Activated CD8-positive, alpha-beta T cell treated with anti-CD3 and anti-CD28 coated beads for 36 hours (primary cell): ENCODE measurements around the gene BHLHE23. TPM values are rescaled to one million over a fixed set of nuclear protein-coding genes. Genes with fewer than 3 reads are reported as not detected.

Experiments used
- ATAC-seq: fragments of 200-7000 bp; cut with Tn5 transposase; one replicate; pipeline ENCODE4 v1.10.0; 2021; ENCODE audit warnings: mild to moderate bottlenecking, moderate library complexity
- CTCF ChIA-PET: fragments of 350-600 bp; sonication (Branson Sonifier 250); formaldehyde crosslinking; loops from one replicate; lab custom pipeline; 2021; ENCODE audit warnings: antibody characterized with exemption; lab: Charles Lee
- POLR2A ChIA-PET: fragments of 350-600 bp; sonication (Branson Sonifier 250); formaldehyde crosslinking; loops from one replicate; lab custom pipeline; 2021; ENCODE audit warnings: antibody characterized with exemption; lab: Charles Lee
- DNase-seq: peaks from one replicate; pipeline ENCODE4 v3.0.0-alpha.2; 2020
- H3K27ac Mint-ChIP-seq: one replicate; pipeline ENCODE4 v1.8.0; 2021; ENCODE audit warnings: mild to moderate bottlenecking, mixed read lengths
- H3K27me3 Mint-ChIP-seq: one replicate; pipeline ENCODE4 v1.8.0; 2021; ENCODE audit warnings: mixed read lengths
- H3K36me3 Mint-ChIP-seq: one replicate; pipeline ENCODE4 v1.8.0; 2021; ENCODE audit warnings: low read depth, mixed read lengths
- H3K4me1 Mint-ChIP-seq: one replicate; pipeline ENCODE4 v1.8.0; 2021; ENCODE audit warnings: low read depth, mixed read lengths
- H3K4me3 Mint-ChIP-seq: one replicate; pipeline ENCODE4 v1.8.0; 2021; ENCODE audit warnings: mild to moderate bottlenecking, moderate library complexity, mixed read lengths
- H3K9me3 Mint-ChIP-seq: one replicate; pipeline ENCODE4 v1.8.0; 2021; ENCODE audit warnings: mixed read lengths
- CTCF ChIP-seq: fragments of 200-600 bp; IDR thresholded peaks from one replicate; pipeline ENCODE4 v1.8.0; 2022; ENCODE audit warnings: antibody characterized with exemption, mild to moderate bottlenecking
- intact Hi-C: fragments of 100-400 bp; cut with micrococcal nuclease; formaldehyde crosslinking; loops from one replicate; pipeline ENCODE4 v1.10.0; 2022
- total RNA-seq, 2 experiments: library from RNA; stranded (reverse); gene quantifications; one replicate each; pipeline ENCODE4 v1.2.3, GENCODE V29; 2021

The BHLHE23 gene
- total RNA-seq, 2 experiments from 2014 or later, result not detected

- Mint-ChIP-seq H3K27ac (no peak overlapping the region), H3K36me3 (no peaks in the 10 kb centered on the region), H3K4me1 (peaks cover 14% of the 10 kb centered on the region), H3K4me3 (no peak overlapping the region), H3K9me3 (no peaks in the 10 kb centered on the region), H3K27me3 (peaks cover 59% of the 10 kb centered on the region)
- ATAC-seq, result no peak
- no peak for DNase-seq
- ChIA-PET CTCF (interaction anchor here (1.5 to 2.7 kb wide), 2 partner anchors 8 to 102 kb away, joined by 4 to 7 read pairs; no protein-coding TSS in a partner anchor), POLR2A (no interaction called here)
- TF ChIP-seq CTCF, result no peak
- intact Hi-C loops, result no loop called here
Measured at GRCh38 chr20:63003546-63003945, 3.2 kb downstream of the BHLHE23 start.

GRCh38 chr20:63002511-63002910, 4.3 kb downstream of the BHLHE23 start:
- intact Hi-C loops, result no loop called here
- POLR2A ChIA-PET, result no interaction called here
- TF ChIP-seq CTCF, result no peak
- H3K4me3 Mint-ChIP-seq, result no peak overlapping the region
- peaks cover 10% of the 10 kb centered on the region for H3K4me1 Mint-ChIP-seq
- no peaks in the 10 kb centered on the region for H3K9me3 Mint-ChIP-seq
- no peaks in the 10 kb centered on the region for H3K36me3 Mint-ChIP-seq
- DNase-seq (no peak), ATAC-seq (no peak)
- CTCF ChIA-PET, result no interaction called here
- H3K27me3 Mint-ChIP-seq, result peaks cover 51% of the 10 kb centered on the region
- no peak overlapping the region for H3K27ac Mint-ChIP-seq

GRCh38 chr20:63000958-63001357, 5.8 kb downstream of the BHLHE23 start:
- Mint-ChIP-seq H3K27ac (no peak overlapping the region), H3K9me3 (no peaks in the 10 kb centered on the region), H3K4me3 (no peak overlapping the region), H3K27me3 (peaks cover 52% of the 10 kb centered on the region), H3K4me1 (peaks cover 10% of the 10 kb centered on the region), H3K36me3 (no peaks in the 10 kb centered on the region)
- TF ChIP-seq CTCF, result no peak
- DNase-seq (no peak), ATAC-seq (no peak)
- POLR2A ChIA-PET, result no interaction called here
- intact Hi-C loops, result no loop called here
- CTCF ChIA-PET, result no interaction called here

DNA sequence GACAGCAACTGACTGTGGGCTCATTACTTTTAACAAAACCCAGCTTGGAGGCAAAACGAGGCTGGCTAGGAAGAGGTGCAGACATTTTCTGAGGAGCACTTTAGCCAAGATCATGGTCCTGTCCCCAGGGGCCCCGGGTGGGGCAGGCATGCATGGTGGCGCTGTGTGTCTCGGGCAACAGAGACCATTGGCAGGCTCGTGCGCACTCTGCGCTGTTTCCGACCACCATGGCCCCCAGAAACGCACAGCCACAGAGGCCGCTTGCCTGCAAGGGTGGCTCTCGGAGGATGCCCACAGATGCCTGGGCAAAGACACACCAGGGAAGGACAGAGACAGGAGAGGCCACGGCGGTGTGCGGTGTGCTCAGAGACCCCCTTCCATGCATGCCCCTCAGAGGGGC, 6.7 kb downstream of the BHLHE23 start:
- ChIA-PET CTCF (no interaction called here), POLR2A (no interaction called here)
- Mint-ChIP-seq H3K27me3 (peaks cover 45% of the 10 kb centered on the region), H3K9me3 (no peaks in the 10 kb centered on the region), H3K4me1 (peaks cover 8% of the 10 kb centered on the region), H3K27ac (no peak overlapping the region), H3K4me3 (no peak overlapping the region), H3K36me3 (no peaks in the 10 kb centered on the region)
- no peak for ATAC-seq
- DNase-seq, result no peak
- no peak for TF ChIP-seq CTCF
- intact Hi-C loops, result no loop called here

GRCh38 chr20:62999580-62999979, 7.2 kb downstream of the BHLHE23 start:
- TF ChIP-seq CTCF, result no peak
- H3K27ac Mint-ChIP-seq, result no peak overlapping the region
- DNase-seq (peak; percentile 40), ATAC-seq (peak; percentile 62)
- intact Hi-C loops, result no loop called here
- ChIA-PET POLR2A (interaction anchor here (1.2 kb wide), 1 partner anchor 20 kb away, joined by 3 read pairs; no protein-coding TSS in a partner anchor), CTCF (interaction anchor here (1.3 kb wide), 1 partner anchor 9 kb away, joined by 8 read pairs; no protein-coding TSS in a partner anchor)
- H3K27me3 Mint-ChIP-seq, result peaks cover 43% of the 10 kb centered on the region
- H3K36me3 Mint-ChIP-seq, result no peaks in the 10 kb centered on the region
- H3K4me3 Mint-ChIP-seq, result no peak overlapping the region
- peaks cover 7% of the 10 kb centered on the region for H3K4me1 Mint-ChIP-seq
- H3K9me3 Mint-ChIP-seq, result no peaks in the 10 kb centered on the region
